DMS153 (cell line): ENCODE data around the gene STAC3.

ENCODE experiments used
- DNase-seq: peaks from one replicate; lab custom pipeline; 2025; lab: John Stamatoyannopoulos, UW

Gene STAC3

GRCh38 chr12:57222286-57223190, 28.4 kb downstream of the STAC3 start:
- peak; percentile 1 for DNase-seq

DNA sequence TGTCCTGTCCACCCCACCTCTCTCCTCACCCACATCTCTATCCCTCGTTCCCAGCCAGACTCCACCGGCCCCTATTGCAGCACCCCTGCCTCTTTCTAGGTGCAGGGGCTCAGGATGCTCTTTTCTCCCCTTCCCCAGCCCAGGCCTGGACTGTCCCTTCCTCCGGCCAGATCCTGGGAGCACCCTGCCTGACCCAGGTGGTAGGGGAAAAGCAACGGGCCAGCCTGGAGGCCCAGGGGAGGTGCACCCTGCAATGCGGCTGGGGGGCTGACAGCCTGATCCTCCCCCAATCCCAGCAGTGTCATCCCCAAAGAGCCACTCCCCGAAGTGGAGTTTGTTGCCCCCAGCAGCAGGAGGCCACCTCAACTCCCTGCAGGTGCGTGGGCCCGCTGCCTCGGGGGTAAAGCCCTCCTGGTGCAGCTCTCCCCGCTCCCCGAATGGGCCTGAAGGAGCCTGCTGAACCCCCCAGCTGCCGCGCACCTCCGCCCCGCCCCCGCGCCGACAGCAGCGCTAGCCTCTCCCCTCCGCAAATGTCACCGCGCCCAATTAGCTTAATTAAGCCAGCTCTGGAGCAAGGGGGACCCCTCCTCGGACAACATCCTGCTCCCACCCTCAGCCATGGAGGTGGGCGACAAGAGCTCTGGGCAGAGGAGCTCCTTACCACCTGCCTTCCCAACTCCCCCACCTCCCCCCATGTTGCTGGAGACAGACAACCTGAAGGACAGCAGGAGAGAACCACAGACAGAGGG, 29.6 kb downstream of the STAC3 start:
- no peak for DNase-seq

DNA sequence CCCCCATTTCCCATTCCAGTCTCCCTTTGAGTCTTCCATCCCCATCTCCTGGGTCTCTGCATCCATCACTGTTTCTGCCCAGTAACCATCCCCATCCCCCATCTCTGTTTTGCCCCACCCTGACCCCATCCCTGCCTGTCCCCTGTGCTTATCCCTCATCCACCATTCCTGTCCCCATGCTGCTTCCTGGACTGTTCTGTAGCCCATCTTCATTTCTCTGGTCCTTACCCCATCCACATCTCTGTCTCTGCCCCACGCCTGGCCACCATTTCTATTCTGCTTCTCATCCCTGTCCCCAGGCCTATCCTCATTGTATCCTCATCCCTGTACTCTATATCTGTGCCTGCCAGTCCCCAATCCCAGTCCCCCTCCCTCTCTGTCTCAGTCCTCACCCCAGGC, 30.2 kb downstream of the STAC3 start:
- no peak for DNase-seq

- no peak for DNase-seq
Measured at GRCh38 chr12:57219993-57220754, 30.8 kb downstream of the STAC3 start.

DNA sequence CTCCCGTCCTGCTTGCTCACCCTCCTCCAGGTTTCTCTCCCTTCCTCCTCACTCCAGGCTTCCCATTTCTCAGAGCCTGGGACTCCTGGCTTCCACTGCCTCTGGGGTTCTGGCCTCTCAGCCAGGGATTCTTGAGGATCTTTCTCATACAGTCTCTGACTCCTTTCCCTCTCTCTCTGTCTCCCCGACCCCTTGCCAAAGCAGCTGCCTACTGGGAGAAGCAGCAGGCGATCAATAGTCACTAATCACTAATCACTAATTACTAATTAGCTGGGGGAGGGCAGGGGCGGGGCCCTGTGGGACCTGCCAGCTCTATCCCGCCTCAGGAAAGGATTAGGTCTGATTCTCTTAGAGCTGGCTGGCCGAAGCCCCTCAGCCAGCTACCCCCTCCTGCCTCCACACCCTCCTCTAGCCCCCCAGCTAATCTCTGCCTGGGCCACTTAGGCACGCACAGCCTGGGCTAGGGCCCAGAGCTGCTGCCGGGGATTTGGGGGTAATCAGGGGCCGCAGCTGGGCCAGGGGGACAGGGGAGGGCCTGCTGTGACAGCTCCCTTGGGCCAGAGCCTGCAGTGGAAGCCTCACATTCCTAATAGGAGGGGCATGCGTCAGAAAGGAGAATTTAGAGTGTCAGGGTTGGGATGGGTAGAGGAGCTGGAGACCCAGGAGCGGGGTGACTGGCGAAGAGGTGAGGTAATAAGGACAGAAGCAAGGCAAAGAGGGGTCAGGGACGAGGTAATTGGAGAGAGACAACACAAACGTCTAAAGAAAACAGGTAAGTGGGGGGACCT, 31.6 kb downstream of the STAC3 start:
- no peak for DNase-seq

GRCh38 chr12:57218030-57218853, 32.7 kb downstream of the STAC3 start:
- DNase-seq, result no peak

DNA sequence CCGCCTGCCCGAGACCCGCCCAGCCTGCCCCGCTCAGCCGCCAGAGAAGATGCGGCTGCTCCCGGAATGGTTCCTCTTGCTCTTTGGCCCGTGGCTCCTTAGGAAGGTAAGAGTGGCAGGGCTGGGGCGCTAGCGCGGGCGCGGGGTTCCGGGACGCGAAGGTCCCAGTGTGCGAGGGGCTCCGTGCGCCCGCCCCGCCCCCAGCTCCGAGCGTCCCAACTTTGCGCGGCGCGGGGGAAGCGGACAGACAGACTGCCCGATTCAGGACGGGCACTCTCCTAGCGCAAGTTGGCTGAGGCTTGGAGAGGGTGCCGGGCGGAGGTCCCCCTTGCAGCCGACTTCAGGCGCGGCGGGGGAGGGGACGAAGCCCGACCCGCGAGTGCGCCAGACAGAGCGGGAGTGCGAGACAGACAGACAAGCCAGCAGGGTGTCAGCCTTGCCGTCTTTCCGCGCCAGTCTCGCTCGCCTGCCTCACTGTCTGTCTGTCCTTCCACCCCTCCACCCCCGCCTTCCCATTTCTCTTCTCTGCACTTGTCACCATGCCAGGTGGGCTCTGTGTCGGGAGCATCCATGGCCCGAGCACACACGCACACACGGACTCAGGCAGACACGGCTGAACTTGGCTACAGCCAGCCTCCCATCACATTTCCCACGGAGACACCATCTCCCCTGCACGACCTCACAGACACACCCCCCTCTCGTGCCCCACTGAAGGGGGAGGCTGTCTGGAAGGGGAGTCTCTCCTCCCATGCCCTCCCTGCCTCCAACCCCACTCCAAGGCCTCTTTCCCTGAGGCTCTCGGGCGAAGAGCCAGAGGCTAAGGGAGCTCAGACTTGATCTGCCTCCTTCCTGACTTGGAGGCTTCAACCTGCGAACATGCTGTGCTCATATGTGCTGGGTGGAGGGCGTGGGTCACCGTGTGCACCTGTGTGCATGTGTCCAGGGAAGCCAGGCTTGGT, 33.8 kb downstream of the STAC3 start:
- DNase-seq, result no peak

GRCh38 chr12:57216014-57216911, 34.7 kb downstream of the STAC3 start, which contains the start of gene NXPH4:
Gene NXPH4, plus strand, starts transcription at chr12:57216794. Its CDS starts 176 bp downstream, at chr12:57216970.
- DNase-seq, result peak; percentile 41

GRCh38 chr12:57215668-57216013, 35.3 kb downstream of the STAC3 start:
- peak; percentile 11 for DNase-seq

DNA sequence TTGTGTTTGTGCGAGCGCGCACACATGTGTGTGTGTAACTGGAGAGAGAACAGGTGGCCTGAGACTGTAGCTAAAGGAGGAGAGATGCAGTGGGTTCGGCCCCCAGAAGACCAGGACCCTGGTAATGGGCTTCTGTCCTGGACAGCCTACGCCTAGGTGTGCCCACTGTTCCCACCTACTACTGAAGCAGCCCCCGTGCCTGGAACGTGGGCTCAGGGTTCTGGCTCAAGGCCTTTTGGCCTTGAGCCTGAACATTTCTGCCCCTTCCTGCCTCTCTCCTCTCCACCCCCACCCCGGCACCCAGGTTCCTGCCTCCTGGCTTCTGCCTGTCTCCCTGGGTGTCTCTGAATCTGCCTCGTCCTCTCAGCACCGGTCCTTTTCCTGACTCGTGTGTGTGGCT, 35.9 kb downstream of the STAC3 start:
- no peak for DNase-seq

- no peak for DNase-seq
Measured at GRCh38 chr12:57214398-57214781, 36.6 kb downstream of the STAC3 start.

DNA sequence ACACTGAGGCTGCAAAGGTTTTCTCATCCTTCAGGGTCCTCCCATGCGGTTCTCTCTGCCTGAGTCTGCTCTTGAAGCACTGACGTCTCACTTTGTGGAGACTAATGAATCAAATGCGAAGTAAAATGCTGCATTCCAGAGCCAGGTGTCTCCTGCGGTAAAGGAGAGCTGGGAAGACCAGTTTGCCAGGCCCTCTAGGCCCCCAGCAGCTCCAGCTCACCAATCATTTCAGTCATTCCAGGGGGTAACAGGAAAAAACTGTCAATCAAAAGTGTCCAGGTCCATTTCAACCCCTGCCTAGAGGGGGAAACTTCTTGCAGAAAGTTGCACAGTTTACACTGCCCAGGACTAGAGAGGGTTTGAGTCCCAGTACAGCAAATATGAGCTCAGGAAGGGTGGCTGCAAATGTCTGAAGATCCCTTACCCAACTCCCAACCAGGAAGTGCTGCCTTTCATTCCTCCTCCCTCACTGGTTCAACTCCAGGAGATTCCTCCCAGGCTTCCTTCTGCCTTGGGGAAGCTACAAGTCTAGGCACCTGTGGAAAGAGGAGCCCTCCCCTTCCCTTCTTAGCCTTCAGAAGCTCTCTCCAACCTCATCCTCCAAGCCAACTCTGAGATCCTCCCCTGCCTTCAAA, 37.1 kb downstream of the STAC3 start:
- peak; percentile 27 for DNase-seq

GRCh38 chr12:57213058-57213715, 37.8 kb downstream of the STAC3 start:
- DNase-seq, result peak; percentile 65

GRCh38 chr12:57212701-57213057, 38.3 kb downstream of the STAC3 start:
- no peak for DNase-seq

- DNase-seq, result no peak
Measured at GRCh38 chr12:57211791-57212700, 38.9 kb downstream of the STAC3 start.

DNA sequence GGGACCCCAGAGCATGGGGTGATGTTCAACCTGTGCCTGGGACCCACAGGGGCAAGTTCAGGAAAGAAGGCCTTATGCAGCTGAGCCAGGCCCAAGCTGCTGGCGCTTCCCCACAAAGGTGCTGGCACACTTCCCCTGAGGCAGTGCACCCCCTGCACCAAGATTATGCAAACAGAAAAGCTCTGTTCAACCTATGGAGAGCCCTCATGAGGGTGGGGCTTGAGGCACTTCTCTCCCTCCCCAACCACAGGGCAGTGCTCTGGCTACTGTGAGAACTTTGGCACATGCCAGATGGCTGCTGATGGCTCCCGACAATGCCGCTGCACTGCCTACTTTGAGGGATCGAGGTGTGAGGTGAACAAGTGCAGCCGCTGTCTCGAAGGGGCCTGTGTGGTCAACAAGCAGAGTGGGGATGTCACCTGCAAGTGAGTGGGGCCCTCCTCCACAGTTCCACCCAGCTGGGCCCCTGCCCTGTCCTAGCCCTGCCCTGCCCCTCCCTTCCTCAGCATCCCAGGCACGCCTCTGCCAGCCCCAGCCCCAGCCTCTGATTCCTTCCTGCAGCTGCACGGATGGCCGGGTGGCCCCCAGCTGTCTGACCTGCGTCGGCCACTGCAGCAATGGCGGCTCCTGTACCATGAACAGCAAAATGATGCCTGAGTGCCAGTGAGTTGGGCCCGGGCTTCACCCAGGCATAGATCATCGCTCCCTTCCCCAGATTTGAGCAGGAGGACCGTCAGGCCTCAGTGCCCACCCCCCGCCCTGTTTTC, 39.9 kb downstream of the STAC3 start:
- DNase-seq, result no peak
